GM12878 (cell line): ENCODE results near the gene ABCC4. TPM values are rescaled to one million over a fixed set of nuclear protein-coding genes. Genes with fewer than 3 reads are reported as not detected.

Experiments
- ATAC-seq: fragments of 200-7000 bp; cut with Tn5 transposase; 3 replicates; pipeline ENCODE4 v1.9.1; 2020; ENCODE audit warnings: mild to moderate bottlenecking, moderate library complexity
- BruUV-seq: library from RNA; stranded (reverse); fragments of 400-500 nt; replicated peaks from 2 replicates; lab custom pipeline; 2021; lab: Mats Ljungman, UMichigan
- CTCF ChIA-PET: fragments of 300-600 bp; sonication (Branson Sonifier 250); formaldehyde crosslinking; extraction: SDS; loops from one replicate; lab custom pipeline; 2021; ENCODE audit warnings: inconsistent platforms; lab: Yijun Ruan, JAX
- POLR2A ChIA-PET: fragments of 350-600 bp; formaldehyde crosslinking; extraction: SDS; loops from one replicate; lab custom pipeline; 2021; ENCODE audit warnings: inconsistent platforms; lab: Charles Lee
- RAD21 ChIA-PET: fragments of 300-600 bp; sonication (Branson Sonifier 250); formaldehyde crosslinking; loops from one replicate; lab custom pipeline; 2023; ENCODE audit warnings: antibody characterized with exemption; ENCODE audit not compliant: unreplicated experiment; lab: Charles Lee
- SMC1A ChIA-PET: fragments of 300-600 bp; sonication (Branson Sonifier 250); formaldehyde crosslinking; loops from one replicate; lab custom pipeline; 2023; ENCODE audit not compliant: unreplicated experiment, uncharacterized antibody; lab: Charles Lee
- DNase-seq: peaks from one replicate; pipeline ENCODE4 v3.0.0-alpha.2; 2011; ENCODE audit warnings: low read depth, low spot score
- FAIRE-seq: peaks from 3 replicates; lab custom pipeline; 2011; peaks lifted over from hg19 to GRCh38; lab: Jason Lieb, UNC
- H2AFZ ChIP-seq: 2 replicates; pipeline ENCODE4 v1.6.0; 2011; ENCODE audit warnings: low read depth, low read length, control low read depth; ENCODE audit not compliant: control insufficient read depth
- H3K27ac ChIP-seq: 2 replicates; pipeline ENCODE4 v1.5.1; 2011; ENCODE audit warnings: control low read depth; ENCODE audit not compliant: control insufficient read depth, insufficient read depth
- H3K27me3 ChIP-seq, 2 experiments: replicated peaks in 1 of 2; 2 replicates each; pipeline versions ENCODE4 v1.6.0 to v1.6.1; 2011; ENCODE audit warnings: low read length in 1 of 2; ENCODE audit not compliant: control insufficient read depth in 2 of 2, insufficient read depth in 2 of 2
- H3K36me3 ChIP-seq, 2 experiments: 2 replicates each; pipeline ENCODE4 v1.5.1; 2011; ENCODE audit warnings: low read length in 1 of 2; ENCODE audit not compliant: control insufficient read depth in 2 of 2, insufficient read depth in 2 of 2
- H3K4me1 ChIP-seq: 2 replicates; pipeline ENCODE4 v1.6.1; 2011; ENCODE audit warnings: mild to moderate bottlenecking, low read length, moderate library complexity, mixed read lengths; ENCODE audit not compliant: control insufficient read depth, insufficient read depth
- H3K4me2 ChIP-seq: 2 replicates; pipeline ENCODE4 v1.6.0; 2011; ENCODE audit warnings: control low read depth; ENCODE audit not compliant: control insufficient read depth, insufficient read depth
- H3K4me3 ChIP-seq: fragments of 200-600 bp; sonication (generic); 2 replicates; pipeline ENCODE4 v1.5.1; 2016
- H3K79me2 ChIP-seq: 2 replicates; pipeline ENCODE4 v1.6.0; 2011; ENCODE audit warnings: low read length; ENCODE audit not compliant: control insufficient read depth, insufficient read depth
- H3K9ac ChIP-seq: 2 replicates; pipeline ENCODE4 v1.8.0; 2011; ENCODE audit warnings: low read length, control low read depth, mixed read lengths; ENCODE audit not compliant: control insufficient read depth, insufficient read depth
- H3K9me3 ChIP-seq: replicated peaks from 3 replicates; pipeline ENCODE4 v1.5.1; 2011; ENCODE audit warnings: mild to moderate bottlenecking, low read length; ENCODE audit not compliant: control insufficient read depth, insufficient read depth
- H4K20me1 ChIP-seq: 2 replicates; pipeline ENCODE4 v1.6.0; 2011; ENCODE audit not compliant: control insufficient read depth, insufficient read depth
- BCLAF1 ChIP-seq: fragments of 450-650 bp; IDR thresholded peaks from 2 replicates; pipeline ENCODE4 v1.6.1; 2017; ENCODE audit warnings: antibody characterized with exemption, mild to moderate bottlenecking, moderate library complexity
- CHD2 ChIP-seq: IDR thresholded peaks from 2 replicates; pipeline ENCODE4 v1.6.1; 2011; ENCODE audit warnings: low read depth, low read length, improper control_type of control experiment, borderline replicate concordance
- E2F4 ChIP-seq: IDR thresholded peaks from 2 replicates; pipeline ENCODE4 v1.6.1; 2012; ENCODE audit warnings: low read depth, low read length, improper control_type of control experiment
- JUND ChIP-seq: IDR thresholded peaks from 2 replicates; pipeline ENCODE4 v1.6.1; 2012; ENCODE audit warnings: low read depth, mild to moderate bottlenecking, low read length, improper control_type of control experiment, moderate library complexity
- MEF2A ChIP-seq: IDR thresholded peaks from 2 replicates; pipeline ENCODE4 v1.6.1; 2011; ENCODE audit warnings: low read depth, mild to moderate bottlenecking, low read length, moderate library complexity; ENCODE audit not compliant: insufficient read depth
- MYB ChIP-seq: fragments of 150-350 bp; IDR thresholded peaks from 2 replicates; pipeline ENCODE4 v1.6.1; 2014; ENCODE audit warnings: mild to moderate bottlenecking, low read depth, low read length, borderline replicate concordance
- PRDM15 ChIP-seq: fragments of 450-650 bp; formaldehyde crosslinking; IDR thresholded peaks from 2 replicates; pipeline ENCODE4 v1.4.0; 2020; ENCODE audit warnings: mild to moderate bottlenecking, moderate library complexity
- SREBF2 ChIP-seq: IDR thresholded peaks from 2 replicates; pipeline ENCODE4 v1.6.1; 2012; ENCODE audit warnings: mild to moderate bottlenecking, low read length
- ZNF24 ChIP-seq: fragments of 450-650 bp; IDR thresholded peaks from 2 replicates; pipeline ENCODE4 v1.6.1; 2017; ENCODE audit warnings: antibody characterized with exemption, mild to moderate bottlenecking
- WGBS: methylation state at CpG from one replicate; pipeline ENCODE4 v1.1.6; 2016; ENCODE audit warnings: low lambda C conversion rate; ENCODE audit not compliant: insufficient replicate concordance, insufficient coverage; ENCODE audit errors: missing lambda C conversion rate; 5-methylcytosine and 5-hydroxymethylcytosine counted together
- in situ Hi-C: fragments of 300-500 bp; cut with MboI; formaldehyde crosslinking; loops from 9 replicates; pipeline ENCODE4 v1.14.3; 2018; ENCODE audit warnings: mixed read lengths
- intact Hi-C: fragments of 100-400 bp; cut with micrococcal nuclease; formaldehyde crosslinking; loops from one replicate; pipeline ENCODE4 v1.14.2; 2022; ENCODE audit not compliant: unreplicated experiment
- polyA plus RNA-seq, 11 experiments: library from polyadenylated mRNA; depleted of rRNA in 4 of 11; unstranded in 6 of 11; stranded (reverse) in 5 of 11; fragments of >200 nt; fragmentation: Nextera tagmentation in 4 of 11; fragmentation: Illumina TruSeq in 1 of 11; extraction: Ambion mirVana in 4 of 11; extraction: Trizol in 1 of 11; gene quantifications; 1 replicate in 1 of 11; 2 replicates in 10 of 11; pipeline versions ENCODE4 v1.2.1 to v1.2.3, GENCODE V29; 2011 to 2016; ENCODE audit warnings: inconsistent platforms in 2 of 11, missing spikeins in 2 of 11, low read depth in 1 of 11
- total RNA-seq, 4 experiments: library from RNA; depleted of rRNA in 3 of 4; stranded (reverse); fragments of >200 nt in 3 of 4; fragmentation: Illumina TruSeq in 1 of 4; extraction: Trizol in 1 of 4; gene quantifications; 2 replicates each; pipeline versions ENCODE4 v1.2.1 to v1.2.3, GENCODE V29; 2013 to 2021

The ABCC4 gene
- total and polyA plus RNA-seq, 10 of the 15 experiments (the other 5 are each of a cell fraction or from before 2014, with no cell fraction given): 7.2 to 44.4 (median 24.1) TPM

GRCh38 chr13:95246292-95247082 lies 54.8 kb downstream of the ABCC4 start:
- ChIA-PET CTCF (interaction anchor here (0.8 kb wide), 1 partner anchor 45 kb away, joined by 3 read pairs; no protein-coding TSS in a partner anchor), RAD21 (no interaction called here), SMC1A (interaction anchor here (0.8 to 1.5 kb wide), 2 partner anchors 13 to 20 kb away, joined by 3 read pairs; no protein-coding TSS in a partner anchor), POLR2A (no interaction called here)
- in situ Hi-C loops: no loop called here
- peaks cover 12 to 17% of the 10 kb centered on the region in 2 experiments for H3K36me3 ChIP-seq
- no peaks in the 10 kb centered on the region for H3K27me3 ChIP-seq
- no peaks in the 10 kb centered on the region for H4K20me1 ChIP-seq
- H2AFZ ChIP-seq: no peak overlapping the region
- peaks cover 16% of the 10 kb centered on the region for H3K79me2 ChIP-seq
- TSS peak; percentile 37 for BruUV-seq
- H3K4me2 ChIP-seq: no peak overlapping the region
- no peak overlapping the region for H3K27ac ChIP-seq
- 78% methylated on average over 10 of the region's 10 CpGs for WGBS
- H3K9me3 ChIP-seq: no peaks in the 10 kb centered on the region
- no peak for TF ChIP-seq ZNF24
- TF ChIP-seq BCLAF1: no peak
- no peak for TF ChIP-seq SREBF2
- TF ChIP-seq JUND: no peak
- TF ChIP-seq PRDM15 (CRISPR knock-in tag): no peak
- TF ChIP-seq MYB: no peak
- TF ChIP-seq CHD2: no peak
- no peak for TF ChIP-seq MEF2A
- no peak for TF ChIP-seq E2F4
- ATAC-seq: no peak
- intact Hi-C loops: no loop called here
- DNase-seq: no peak
- H3K4me3 ChIP-seq: no peak overlapping the region
- H3K9ac ChIP-seq: no peak overlapping the region
- peaks cover 23% of the 10 kb centered on the region for H3K4me1 ChIP-seq
- no peak for FAIRE-seq
